NCI-H2029 treated with DMSO at 0.1 percent for 48 hours (cell line): ENCODE measurements around the gene CCT5.

ENCODE experiments used
- DNase-seq: peaks from one replicate; lab custom pipeline; 2025; lab: John Stamatoyannopoulos, UW

CCT5 gene

DNA sequence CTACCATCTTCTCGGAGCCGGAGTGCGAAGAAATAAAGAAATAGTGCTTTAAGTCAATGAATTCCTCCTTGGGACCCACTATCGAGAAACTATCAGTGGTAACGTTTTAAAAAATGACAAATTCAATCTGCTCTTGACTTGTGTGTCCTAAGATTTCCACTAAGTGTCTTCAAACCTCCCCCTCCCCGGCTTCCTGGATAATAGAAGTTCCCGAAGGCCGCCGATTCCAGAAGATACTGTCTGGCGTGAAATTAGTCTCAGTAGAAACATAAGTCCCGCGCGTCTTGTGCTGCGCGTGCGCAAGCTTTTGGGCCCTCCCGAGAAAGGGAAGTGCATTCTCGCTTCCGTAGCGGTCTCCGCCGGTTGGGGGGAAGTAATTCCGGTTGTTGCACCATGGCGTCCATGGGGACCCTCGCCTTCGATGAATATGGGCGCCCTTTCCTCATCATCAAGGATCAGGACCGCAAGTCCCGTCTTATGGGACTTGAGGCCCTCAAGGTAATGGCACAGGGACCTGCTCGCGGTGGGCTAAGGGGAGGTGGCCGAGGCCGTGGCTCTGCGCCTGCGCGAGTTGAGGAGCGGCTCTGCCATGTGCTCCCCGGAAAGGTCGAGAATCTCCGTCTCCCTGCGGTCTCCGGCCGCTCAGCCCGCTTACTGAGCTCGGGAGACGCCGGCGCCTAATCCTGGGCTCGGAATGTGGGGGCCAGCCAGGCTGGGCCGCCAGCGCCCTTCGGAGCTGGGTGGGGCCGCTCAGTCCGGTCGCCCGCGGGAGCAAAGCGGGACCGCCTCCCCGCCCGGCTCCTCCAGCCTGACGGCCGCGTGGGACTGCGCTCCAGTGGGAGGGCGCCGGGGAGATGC, at the start of gene CCT5:
Gene CCT5 (plus strand): TSS at position 333 of the 858 bp plus-strand sequence. CDS start 61 bp downstream, at position 394.
- peak; percentile 92 for DNase-seq

- no peak for DNase-seq
Observed at GRCh38 chr5:10201223-10201868, 48.7 kb upstream of the CCT5 start.

- DNase-seq: no peak
Observed at GRCh38 chr5:10202089-10202910, 47.8 kb upstream of the CCT5 start.

DNA sequence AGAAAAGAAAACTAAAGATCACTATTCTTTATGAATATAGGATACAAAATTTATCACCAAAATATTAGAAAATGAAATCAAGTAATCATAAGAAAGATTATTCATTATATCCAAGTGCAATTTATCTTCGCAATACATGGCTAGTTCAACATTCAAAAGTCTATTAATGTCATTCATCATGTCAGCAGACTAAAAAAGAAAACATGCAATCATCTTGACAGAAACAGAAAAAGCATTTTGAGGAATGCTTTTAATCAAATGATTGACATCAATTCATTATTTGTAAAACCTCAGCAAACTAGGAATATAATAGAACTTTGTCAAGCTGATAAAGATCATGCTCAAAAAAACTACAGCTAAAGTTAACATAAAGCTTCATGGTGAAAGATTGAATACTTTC, 41.1 kb upstream of the CCT5 start:
- no peak for DNase-seq

GRCh38 chr5:10213316-10213715, 36.8 kb upstream of the CCT5 start:
- DNase-seq: no peak

DNA sequence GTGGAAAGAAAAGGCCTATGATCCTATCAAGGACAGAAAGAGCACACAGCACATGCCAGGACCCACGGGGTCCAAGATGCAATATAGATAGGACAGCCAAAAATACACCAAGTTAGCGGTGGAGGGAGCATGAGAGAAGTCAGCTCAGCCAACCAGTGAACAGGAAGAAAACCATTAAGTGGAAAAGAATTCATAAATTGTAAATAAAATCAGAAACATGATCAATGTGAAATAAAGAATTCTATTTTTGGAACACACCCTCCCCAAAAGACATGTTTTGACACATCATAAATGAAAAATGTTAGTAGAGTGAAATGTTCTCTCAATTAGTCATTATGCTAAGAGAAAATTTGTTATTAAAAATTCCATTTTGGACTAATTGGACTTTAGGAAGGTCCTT, 36.0 kb upstream of the CCT5 start:
- DNase-seq: no peak

GRCh38 chr5:10215366-10215765, 34.7 kb upstream of the CCT5 start:
- no peak for DNase-seq

- no peak for DNase-seq
Observed at GRCh38 chr5:10216107-10216506, 34.0 kb upstream of the CCT5 start.

- no peak for DNase-seq
Observed at GRCh38 chr5:10218658-10219057, 31.4 kb upstream of the CCT5 start.

- DNase-seq: no peak
Observed at GRCh38 chr5:10219068-10219467, 31.0 kb upstream of the CCT5 start.

- no peak for DNase-seq
Observed at GRCh38 chr5:10220248-10220647, 29.8 kb upstream of the CCT5 start.

GRCh38 chr5:10222326-10222725, 27.8 kb upstream of the CCT5 start:
- DNase-seq: no peak

- DNase-seq: no peak
Observed at GRCh38 chr5:10227379-10227778, 22.7 kb upstream of the CCT5 start.

DNA sequence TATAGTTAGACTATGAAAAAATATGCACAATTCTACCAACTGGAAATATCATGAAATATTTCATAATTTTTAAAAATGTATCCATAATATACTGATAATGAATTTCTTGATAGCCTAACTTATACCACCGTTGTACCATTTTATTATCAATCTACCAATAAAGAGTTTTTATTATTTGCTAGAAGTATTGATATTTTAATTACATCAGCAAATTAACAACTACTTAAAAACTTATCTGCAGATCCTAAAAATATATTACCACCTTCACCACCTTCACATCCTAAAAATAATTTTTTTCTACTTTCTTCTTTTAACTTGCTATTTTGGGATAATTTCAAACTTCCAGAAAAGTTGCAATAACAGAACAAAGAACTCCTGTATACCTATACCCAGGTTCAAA, 21.8 kb upstream of the CCT5 start:
- no peak for DNase-seq

- no peak for DNase-seq
Observed at GRCh38 chr5:10229306-10230048, 20.6 kb upstream of the CCT5 start.

DNA sequence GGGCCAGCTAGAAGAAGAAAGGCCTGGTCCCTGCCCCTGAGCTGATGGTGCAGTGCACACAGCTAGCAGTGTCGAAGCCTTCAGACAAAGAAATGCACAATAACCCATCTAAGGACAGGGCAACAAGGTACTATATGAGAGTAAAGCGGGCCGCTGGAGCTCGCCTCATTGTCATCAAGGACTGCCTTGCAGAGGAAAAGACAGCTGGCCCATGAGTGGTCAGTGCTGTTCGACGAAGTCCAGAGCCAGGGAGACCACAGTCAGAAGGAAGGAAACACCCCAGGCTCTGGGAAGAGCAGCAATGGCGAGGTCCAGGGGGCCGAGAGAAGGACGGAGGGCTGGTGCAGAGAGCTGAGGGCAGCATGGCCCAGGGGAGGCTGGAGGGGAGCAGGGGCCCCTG, 17.7 kb upstream of the CCT5 start:
- no peak for DNase-seq

- no peak for DNase-seq
Observed at GRCh38 chr5:10233011-10233410, 17.1 kb upstream of the CCT5 start.

- DNase-seq: no peak
Observed at GRCh38 chr5:10233505-10233904, 16.6 kb upstream of the CCT5 start.

DNA sequence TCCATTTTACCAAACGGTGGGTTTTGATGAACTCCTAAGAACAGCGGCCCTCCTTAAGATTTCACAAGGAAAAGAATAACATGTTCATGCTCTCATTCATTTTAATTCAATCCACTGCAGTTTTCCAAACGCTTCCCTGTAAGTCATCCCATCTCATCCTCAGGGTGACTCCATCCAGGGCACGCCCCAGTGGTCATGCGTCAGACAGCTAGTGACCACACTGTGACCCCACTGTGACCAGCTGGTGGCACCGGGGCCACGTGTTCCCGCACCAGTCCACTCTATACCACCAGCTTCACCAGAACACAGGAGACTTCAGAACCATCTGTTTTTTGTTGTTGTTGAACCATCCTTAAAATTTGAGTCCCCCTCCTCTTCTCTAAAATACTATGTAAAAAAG, 14.7 kb upstream of the CCT5 start:
- no peak for DNase-seq

GRCh38 chr5:10243660-10244240, 6.3 kb upstream of the CCT5 start:
- DNase-seq: no peak

DNA sequence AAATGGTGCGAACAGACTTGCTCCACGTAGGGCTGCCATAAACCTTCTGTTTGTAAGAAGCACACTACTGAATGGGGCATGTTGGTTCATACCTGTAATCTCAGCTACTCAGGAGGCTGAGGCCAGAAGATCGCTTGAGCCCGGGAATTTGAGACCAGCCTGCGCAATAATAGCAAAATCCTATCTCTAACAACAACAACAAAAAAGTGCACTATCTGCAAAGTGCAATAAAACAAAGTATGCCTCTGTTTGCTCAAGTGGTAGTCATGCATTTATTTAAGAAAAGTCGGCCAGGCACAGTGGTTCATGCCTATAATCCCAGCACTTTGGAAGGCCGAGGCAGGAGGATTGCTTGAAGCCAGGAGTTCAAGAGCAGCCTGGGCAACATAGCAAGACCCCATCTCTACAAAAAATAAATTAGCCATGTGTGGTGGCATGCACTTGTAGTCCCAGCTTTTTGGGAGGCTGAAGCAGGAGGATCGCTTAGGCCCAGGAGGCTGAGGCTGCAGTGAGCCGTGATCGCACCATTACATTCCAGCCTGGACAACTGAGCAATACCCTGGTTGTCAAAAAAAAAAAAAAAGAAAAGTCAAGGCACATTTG, 5.6 kb upstream of the CCT5 start:
- no peak for DNase-seq
